ENCODE results near the gene CPSF3.
"Not testable (repeated sequence)": the region's sequence is repeated elsewhere in the genome, so short reads cannot be mapped to it uniquely, and the experiment has no call there.

CPSF3 gene

DNA sequence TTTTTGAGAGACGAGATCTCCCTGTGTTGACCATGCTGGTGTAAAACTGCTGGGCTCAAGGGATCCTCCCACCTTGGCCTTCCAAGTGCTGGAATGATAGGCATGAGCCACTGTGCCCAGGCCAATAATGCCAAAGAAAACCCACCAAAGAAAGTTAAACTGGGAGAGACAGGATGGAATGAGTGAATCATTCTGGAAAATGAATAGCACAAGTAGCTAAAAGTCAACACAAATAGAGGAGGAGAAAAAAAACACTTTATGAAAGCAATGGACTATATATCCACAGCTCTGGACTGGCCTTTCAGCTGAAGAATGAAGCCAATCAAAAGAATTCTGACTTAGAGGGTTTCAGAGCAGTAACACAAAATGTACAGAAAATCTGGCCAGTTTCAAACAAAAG, 74.8 kb downstream of the CPSF3 start:
- H2AK5ac ChIP-seq (ENCODE audit: low read depth, low read length): no peak overlapping the region
- no peak overlapping the region for H2AFZ ChIP-seq (ENCODE audit: low read length)
- H3K27me3 ChIP-seq (ENCODE audit: control insufficient read depth in 3 of 3, insufficient read depth in 3 of 3, low read depth in 1 of 3, low read length in 3 of 3): no peaks in the 10 kb centered on the region
- H3K79me1 ChIP-seq (ENCODE audit: low read depth, low read length): no peaks in the 10 kb centered on the region
- no peaks in the 10 kb centered on the region for H3K9me3 ChIP-seq (replicated peaks in 1 of 2; ENCODE audit: control insufficient read depth in 2 of 2, insufficient read depth in 1 of 2, low read depth in 1 of 2, low read length in 2 of 2)
- H3K14ac ChIP-seq (ENCODE audit: low read length): no peak overlapping the region
- no peak overlapping the region for H3K9ac ChIP-seq (ENCODE audit: low read depth, low read length, poor library complexity)
- no CpG with 5 or more reads among the region's 1 CpG for WGBS, 2 donors (ENCODE audit: extremely low coverage in 2 of 2, insufficient read length in 2 of 2, insufficient replicate concordance in 1 of 2)
- H3K36me3 ChIP-seq (replicated peaks in 1 of 2; ENCODE audit: control insufficient read depth in 2 of 2, insufficient read depth in 2 of 2, low read length in 2 of 2): peaks cover 23 to 96% of the 10 kb centered on the region in 2 donors
- H3K23ac ChIP-seq (ENCODE audit: low read depth, low read length, poor library complexity): no peak overlapping the region
- no peak overlapping the region for H2BK15ac ChIP-seq (ENCODE audit: low read length)
- H3K4me1 ChIP-seq (ENCODE audit: control insufficient read depth in 2 of 2, insufficient read depth in 1 of 2, low read depth in 1 of 2, low read length in 2 of 2): no peaks in the 10 kb centered on the region
- H3K18ac ChIP-seq (ENCODE audit: low read length): no peak overlapping the region
- no peak for DNase-seq (ENCODE audit: low spot score)
- H3K27ac ChIP-seq (replicated peaks; ENCODE audit: low read length): no peak overlapping the region
- H3K4ac ChIP-seq (ENCODE audit: low read length): no peak overlapping the region
- no peak overlapping the region for H2BK5ac ChIP-seq (ENCODE audit: low read length)
- H4K91ac ChIP-seq (ENCODE audit: low read depth, low read length, poor library complexity): no peak overlapping the region
- no peak overlapping the region for H3K4me2 ChIP-seq (ENCODE audit: insufficient read depth, low read length, poor library complexity, severe bottlenecking)
- H3K4me3 ChIP-seq (ENCODE audit: low read length in 2 of 2): no peak overlapping the region
- no peak overlapping the region for H4K8ac ChIP-seq (ENCODE audit: low read depth, low read length)
- H2BK12ac ChIP-seq (ENCODE audit: low read length): no peak overlapping the region
- no peak overlapping the region for H2BK120ac ChIP-seq (ENCODE audit: low read depth, low read length)

DNA sequence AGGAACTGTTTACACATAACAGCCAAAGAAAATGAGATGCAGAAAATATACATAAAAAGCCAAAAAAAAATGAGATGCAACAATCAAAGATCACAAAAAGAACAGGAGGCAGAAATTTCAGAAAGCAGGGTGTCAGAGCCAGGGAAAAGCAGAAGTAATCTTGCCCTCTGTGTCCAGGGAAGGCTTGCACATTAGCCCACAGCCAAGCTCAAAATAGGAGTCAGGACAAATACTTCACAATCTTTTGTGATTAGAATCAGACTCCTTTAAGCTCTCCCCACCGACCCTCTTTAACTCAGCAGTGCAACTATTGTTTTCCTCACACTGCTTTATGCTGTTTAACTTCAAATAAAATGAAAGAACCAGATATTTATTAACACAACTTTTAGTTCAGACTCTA, 85.5 kb downstream of the CPSF3 start:
- Histone ChIP-seq H3K79me1 (ENCODE audit: low read depth, low read length) (no peaks in the 10 kb centered on the region), H2BK15ac (ENCODE audit: low read length) (no peak overlapping the region), H4K91ac (ENCODE audit: low read depth, low read length, poor library complexity) (no peak overlapping the region), H3K9ac (ENCODE audit: low read depth, low read length, poor library complexity) (no peak overlapping the region), H3K27me3 (ENCODE audit: control insufficient read depth in 3 of 3, insufficient read depth in 3 of 3, low read depth in 1 of 3, low read length in 3 of 3) (no peaks in the 10 kb centered on the region), H3K4me2 (ENCODE audit: insufficient read depth, low read length, poor library complexity, severe bottlenecking) (no peak overlapping the region), H2AFZ (ENCODE audit: low read length) (no peak overlapping the region), H2BK12ac (ENCODE audit: low read length) (no peak overlapping the region), H2BK5ac (ENCODE audit: low read length) (no peak overlapping the region), H3K18ac (ENCODE audit: low read length) (no peak overlapping the region), H3K14ac (ENCODE audit: low read length) (no peak overlapping the region), H3K4me3 (ENCODE audit: low read length in 2 of 2) (no peak overlapping the region), H3K23ac (ENCODE audit: low read depth, low read length, poor library complexity) (no peak overlapping the region), H2BK120ac (ENCODE audit: low read depth, low read length) (no peak overlapping the region), H4K8ac (ENCODE audit: low read depth, low read length) (no peak overlapping the region), H3K4me1 (ENCODE audit: control insufficient read depth in 2 of 2, insufficient read depth in 1 of 2, low read depth in 1 of 2, low read length in 2 of 2) (peaks cover 0 to 19% of the 10 kb centered on the region in 2 donors), H2AK5ac (ENCODE audit: low read depth, low read length) (no peak overlapping the region), H3K4ac (ENCODE audit: low read length) (no peak overlapping the region), H3K27ac (replicated peaks; ENCODE audit: low read length) (no peak overlapping the region), H3K9me3 (replicated peaks in 1 of 2; ENCODE audit: control insufficient read depth in 2 of 2, insufficient read depth in 1 of 2, low read depth in 1 of 2, low read length in 2 of 2) (no peaks in the 10 kb centered on the region), H3K36me3 (replicated peaks in 1 of 2; ENCODE audit: control insufficient read depth in 2 of 2, insufficient read depth in 2 of 2, low read length in 2 of 2) (peaks cover 5 to 76% of the 10 kb centered on the region in 2 donors)
- no peak for DNase-seq (ENCODE audit: low spot score)
- WGBS, 2 donors (ENCODE audit: extremely low coverage in 2 of 2, insufficient read length in 2 of 2, insufficient replicate concordance in 1 of 2): no CpG with 5 or more reads among the region's 1 CpG

DNA sequence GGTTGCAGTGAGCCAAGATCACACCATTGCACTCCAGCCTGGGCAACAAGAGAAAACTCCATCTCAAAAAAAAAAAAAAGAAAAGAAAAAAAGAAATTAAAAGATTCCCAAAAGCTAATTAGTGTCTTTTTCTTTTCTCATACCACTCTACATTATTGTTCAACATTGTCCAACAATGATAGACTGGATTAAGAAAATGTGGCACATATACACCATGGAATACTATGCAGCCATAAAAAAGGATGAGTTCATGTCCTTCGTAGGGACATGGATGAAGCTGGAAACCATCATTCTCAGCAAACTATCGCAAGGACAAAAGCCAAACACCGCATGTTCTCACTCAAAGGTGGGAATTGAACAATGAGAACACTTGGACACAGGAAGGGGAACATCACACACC, 90.5 kb downstream of the CPSF3 start:
- not testable (repeated sequence) for H3K4me1 ChIP-seq (ENCODE audit: control insufficient read depth in 2 of 2, insufficient read depth in 1 of 2, low read depth in 1 of 2, low read length in 2 of 2); H2BK120ac ChIP-seq (ENCODE audit: low read depth, low read length); H3K9me3 ChIP-seq (replicated peaks in 1 of 2; ENCODE audit: control insufficient read depth in 2 of 2, insufficient read depth in 1 of 2, low read depth in 1 of 2, low read length in 2 of 2); H3K27ac ChIP-seq (replicated peaks; ENCODE audit: low read length); H2BK12ac ChIP-seq (ENCODE audit: low read length); H2AK5ac ChIP-seq (ENCODE audit: low read depth, low read length); H3K4me3 ChIP-seq (ENCODE audit: low read length in 2 of 2); H3K4me2 ChIP-seq (ENCODE audit: insufficient read depth, low read length, poor library complexity, severe bottlenecking); H3K18ac ChIP-seq (ENCODE audit: low read length); DNase-seq (ENCODE audit: low spot score); H3K27me3 ChIP-seq (ENCODE audit: control insufficient read depth in 3 of 3, insufficient read depth in 3 of 3, low read depth in 1 of 3, low read length in 3 of 3); H4K8ac ChIP-seq (ENCODE audit: low read depth, low read length); H3K4ac ChIP-seq (ENCODE audit: low read length); H3K14ac ChIP-seq (ENCODE audit: low read length); H4K91ac ChIP-seq (ENCODE audit: low read depth, low read length, poor library complexity); H3K9ac ChIP-seq (ENCODE audit: low read depth, low read length, poor library complexity); H2BK5ac ChIP-seq (ENCODE audit: low read length); H3K79me1 ChIP-seq (ENCODE audit: low read depth, low read length); H2BK15ac ChIP-seq (ENCODE audit: low read length); H3K23ac ChIP-seq (ENCODE audit: low read depth, low read length, poor library complexity); H2AFZ ChIP-seq (ENCODE audit: low read length)
- H3K36me3 ChIP-seq (replicated peaks in 1 of 2; ENCODE audit: control insufficient read depth in 2 of 2, insufficient read depth in 2 of 2, low read length in 2 of 2): peaks cover 12 to 75% of the 10 kb centered on the region in 2 donors
- WGBS, 2 donors (ENCODE audit: extremely low coverage in 2 of 2, insufficient read length in 2 of 2, insufficient replicate concordance in 1 of 2): no CpG with 5 or more reads among the region's 3 CpGs

DNA sequence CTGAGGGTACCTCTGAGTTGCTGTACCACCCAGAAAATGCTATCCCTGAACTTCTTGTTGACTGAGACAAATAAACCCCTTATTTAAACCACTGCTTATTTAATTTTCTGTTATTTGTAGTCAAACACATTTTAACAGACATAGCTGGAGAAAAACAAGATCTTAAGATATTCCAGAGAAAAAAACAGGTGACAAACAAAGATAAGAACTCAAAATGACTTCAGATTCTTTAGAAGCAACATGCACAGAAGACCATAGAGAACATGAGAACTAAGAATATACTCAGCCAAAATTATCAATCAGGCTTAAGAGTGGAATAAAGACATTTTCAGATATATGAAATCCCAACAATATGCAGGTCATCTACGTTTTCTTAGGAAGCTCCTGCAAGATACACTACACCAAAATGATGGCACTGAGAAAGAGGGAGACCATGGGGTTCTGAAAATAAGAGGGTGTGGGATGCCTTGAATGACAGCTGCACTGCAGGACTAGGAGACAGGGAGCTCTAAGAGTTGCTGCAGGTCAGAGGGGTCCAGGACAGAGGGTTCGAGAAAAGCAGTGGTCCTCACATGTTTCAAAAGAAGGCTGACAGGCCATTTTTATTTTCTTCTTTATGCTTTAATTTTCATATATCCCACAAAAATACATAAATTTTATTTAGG, 93.8 kb downstream of the CPSF3 start:
- Histone ChIP-seq H3K27me3 (ENCODE audit: control insufficient read depth in 3 of 3, insufficient read depth in 3 of 3, low read depth in 1 of 3, low read length in 3 of 3) (no peaks in the 10 kb centered on the region), H2BK5ac (ENCODE audit: low read length) (no peak overlapping the region), H3K36me3 (replicated peaks in 1 of 2; ENCODE audit: control insufficient read depth in 2 of 2, insufficient read depth in 2 of 2, low read length in 2 of 2) (peaks cover 18 to 87% of the 10 kb centered on the region in 2 donors), H2AK5ac (ENCODE audit: low read depth, low read length) (no peak overlapping the region), H2BK120ac (ENCODE audit: low read depth, low read length) (no peak overlapping the region), H3K4me3 (ENCODE audit: low read length in 2 of 2) (no peak overlapping the region), H4K8ac (ENCODE audit: low read depth, low read length) (no peak overlapping the region), H3K18ac (ENCODE audit: low read length) (no peak overlapping the region), H3K79me1 (ENCODE audit: low read depth, low read length) (peaks cover 2% of the 10 kb centered on the region), H2AFZ (ENCODE audit: low read length) (no peak overlapping the region), H3K4me1 (ENCODE audit: control insufficient read depth in 2 of 2, insufficient read depth in 1 of 2, low read depth in 1 of 2, low read length in 2 of 2) (no peaks in the 10 kb centered on the region), H3K14ac (ENCODE audit: low read length) (no peak overlapping the region), H2BK15ac (ENCODE audit: low read length) (no peak overlapping the region), H2BK12ac (ENCODE audit: low read length) (no peak overlapping the region), H3K9ac (ENCODE audit: low read depth, low read length, poor library complexity) (no peak overlapping the region), H4K91ac (ENCODE audit: low read depth, low read length, poor library complexity) (no peak overlapping the region), H3K23ac (ENCODE audit: low read depth, low read length, poor library complexity) (no peak overlapping the region), H3K9me3 (replicated peaks in 1 of 2; ENCODE audit: control insufficient read depth in 2 of 2, insufficient read depth in 1 of 2, low read depth in 1 of 2, low read length in 2 of 2) (peaks cover 0 to 6% of the 10 kb centered on the region in 2 donors), H3K27ac (replicated peaks; ENCODE audit: low read length) (no peak overlapping the region), H3K4me2 (ENCODE audit: insufficient read depth, low read length, poor library complexity, severe bottlenecking) (no peak overlapping the region), H3K4ac (ENCODE audit: low read length) (no peak overlapping the region)
- no CpG with 5 or more reads among the region's 2 CpGs for WGBS, 2 donors (ENCODE audit: extremely low coverage in 2 of 2, insufficient read length in 2 of 2, insufficient replicate concordance in 1 of 2)
- no peak for DNase-seq (ENCODE audit: low spot score)
